ENCODE data around the gene MRPL54.

MRPL54 gene

DNA sequence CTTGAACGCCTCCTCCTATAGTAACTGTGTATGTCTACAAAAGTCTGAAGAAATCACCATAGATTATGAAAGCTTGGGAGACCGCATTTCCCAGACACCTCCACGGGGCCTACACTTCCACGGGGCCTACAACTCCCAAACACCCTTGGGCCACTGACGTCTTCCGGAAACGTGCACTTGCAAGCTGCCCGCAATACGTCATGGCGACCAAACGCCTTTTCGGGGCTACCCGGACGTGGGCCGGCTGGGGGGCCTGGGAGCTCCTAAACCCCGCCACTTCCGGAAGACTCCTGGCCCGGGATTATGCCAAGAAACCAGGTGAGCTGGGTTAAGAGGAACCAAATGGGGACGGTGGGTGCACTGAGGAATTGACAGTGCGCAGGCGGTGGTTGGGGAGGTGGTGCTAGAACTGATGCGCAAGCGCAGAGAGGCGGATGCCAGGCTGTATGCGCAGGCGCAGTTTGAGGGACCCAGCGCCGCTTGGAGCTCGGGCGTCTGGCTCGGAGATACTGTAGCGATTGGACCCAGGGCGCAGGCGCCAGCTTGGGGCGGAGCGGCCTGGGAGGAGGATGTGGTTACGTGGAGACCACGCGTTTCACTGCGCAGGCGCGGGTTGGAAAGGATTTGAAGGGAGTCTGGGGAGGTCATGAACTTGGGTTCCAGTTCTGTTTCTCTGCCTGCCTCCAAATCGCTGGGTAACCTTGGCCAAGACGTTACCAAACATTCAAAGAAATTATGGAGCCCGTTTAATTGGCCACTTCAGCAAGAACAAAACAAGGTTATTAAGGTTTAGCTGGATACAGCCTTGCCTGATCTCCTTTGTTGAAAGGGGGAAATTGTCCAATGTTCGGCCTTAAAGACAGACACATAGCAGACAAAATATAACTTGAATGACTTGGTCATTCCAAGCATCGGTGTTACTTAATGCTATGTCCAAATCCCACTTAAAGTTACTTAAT lies at the start of gene MRPL54:
Gene MRPL54, plus strand, starts transcription at position 182 of the 959 bp plus-strand sequence. Its CDS starts 19 bp downstream, at position 201.
- peak; percentile 99 for DNase-seq

DNA sequence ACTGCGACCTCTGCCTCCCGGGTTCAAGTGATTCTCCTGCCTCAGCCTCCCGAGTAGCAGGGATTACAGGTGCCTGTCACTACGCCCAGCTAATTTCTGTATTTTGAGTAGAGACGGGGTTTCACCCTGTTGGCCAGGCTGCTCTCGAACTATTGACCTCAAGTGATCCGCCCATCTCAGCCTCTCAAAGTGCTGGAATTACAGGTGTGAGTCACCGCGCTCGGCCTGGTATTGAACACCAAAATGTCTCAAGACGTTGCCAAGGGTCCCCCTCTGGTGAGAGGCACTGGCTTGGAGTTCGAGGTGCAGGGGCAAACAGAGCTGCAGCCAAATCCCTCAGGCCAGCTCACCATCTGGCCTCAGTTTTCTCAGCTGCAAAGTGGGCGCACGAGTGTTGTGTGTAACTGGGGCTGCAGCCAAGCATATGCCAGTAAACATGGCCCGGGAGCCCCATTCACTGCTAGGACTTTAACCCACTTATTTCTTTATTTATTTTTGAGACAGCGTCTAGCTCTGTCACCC lies 46.3 kb upstream of the MRPL54 start:
- no peak for DNase-seq

DNA sequence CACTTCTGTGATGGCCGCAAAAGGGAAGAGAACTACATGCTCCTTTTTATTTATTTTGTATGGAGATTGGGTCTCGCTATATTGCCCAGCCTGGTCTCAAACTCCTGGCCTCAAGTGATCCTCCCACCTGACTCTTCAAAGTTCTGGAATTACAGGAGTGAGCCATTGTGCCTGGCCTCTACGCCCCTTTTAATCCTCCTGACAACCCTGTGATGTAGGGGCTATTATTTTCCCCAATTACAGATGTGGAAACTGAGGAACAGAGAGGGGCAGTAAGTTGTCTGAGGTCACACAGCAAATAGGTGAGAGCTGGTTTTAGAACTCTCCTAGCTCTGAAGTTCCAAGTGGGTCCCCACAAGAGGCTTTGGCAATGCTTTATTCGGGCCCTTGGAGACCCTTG lies 42.6 kb upstream of the MRPL54 start:
- no peak for DNase-seq

DNA sequence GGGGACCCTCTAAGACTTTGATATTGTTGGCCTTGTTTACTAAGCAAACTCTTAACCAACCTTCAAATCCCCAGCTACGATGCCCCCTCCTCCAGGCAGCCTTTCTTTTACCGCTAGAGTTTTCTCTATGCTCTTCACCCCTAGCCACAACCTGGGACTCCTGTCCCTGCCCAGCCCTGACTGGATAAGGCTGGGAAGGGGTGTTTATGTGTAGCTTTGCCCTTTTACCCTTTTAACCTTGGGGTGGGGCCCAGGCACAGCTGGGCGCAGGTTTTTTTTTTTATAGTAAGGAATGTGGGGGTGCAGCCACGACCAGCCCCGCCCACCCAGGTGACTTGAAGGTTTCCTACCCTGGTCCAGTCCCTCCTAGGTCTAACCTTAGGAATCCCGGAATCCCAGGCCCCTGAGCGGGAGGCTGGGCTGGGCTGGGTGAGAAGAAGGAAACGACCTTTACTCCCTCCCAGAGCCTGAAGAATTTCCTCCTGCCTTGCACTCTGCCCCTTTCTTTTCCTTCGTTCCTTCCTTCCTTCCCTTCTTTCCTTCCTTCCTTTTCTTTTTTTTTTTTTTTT lies 42.0 kb upstream of the MRPL54 start:
- no peak for DNase-seq

DNA sequence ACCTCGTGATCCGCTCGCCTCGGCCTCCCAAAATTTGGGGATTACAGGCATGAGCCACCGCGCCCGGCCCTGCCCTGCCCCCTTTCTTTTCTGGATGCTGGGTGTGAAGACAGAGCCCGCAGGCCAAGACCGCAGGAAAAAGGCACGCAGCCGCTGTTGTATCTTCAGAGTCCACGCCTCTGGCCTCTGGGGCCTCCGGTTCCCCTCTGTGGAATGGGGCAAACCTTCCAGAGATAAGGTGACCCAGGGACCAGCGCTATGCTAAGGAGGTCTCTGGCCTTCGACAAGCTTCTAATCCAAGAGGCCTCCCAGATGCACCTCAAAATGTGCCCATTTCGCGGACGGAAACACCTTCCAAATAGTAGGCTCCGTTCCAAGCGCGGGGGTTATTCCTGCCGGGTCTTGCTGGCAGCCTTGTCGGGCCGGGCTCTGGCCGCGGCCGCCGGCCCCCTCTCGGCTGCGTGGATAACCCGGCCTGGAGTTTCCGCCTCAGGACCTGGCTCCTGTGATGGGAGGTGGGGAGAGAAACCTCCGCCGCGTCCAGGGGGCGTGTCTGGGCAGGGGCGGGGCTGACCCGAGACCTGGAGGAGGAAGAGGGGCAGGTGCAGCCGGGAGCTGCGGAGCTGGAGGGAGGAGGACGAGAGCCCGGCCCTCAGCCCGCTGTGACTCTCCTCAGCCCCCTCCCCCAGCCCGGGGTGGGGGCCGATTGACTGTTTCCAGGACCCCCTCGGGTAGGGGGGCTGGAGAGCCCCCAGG lies 41.2 kb upstream of the MRPL54 start:
- peak; percentile 33 for DNase-seq

DNA sequence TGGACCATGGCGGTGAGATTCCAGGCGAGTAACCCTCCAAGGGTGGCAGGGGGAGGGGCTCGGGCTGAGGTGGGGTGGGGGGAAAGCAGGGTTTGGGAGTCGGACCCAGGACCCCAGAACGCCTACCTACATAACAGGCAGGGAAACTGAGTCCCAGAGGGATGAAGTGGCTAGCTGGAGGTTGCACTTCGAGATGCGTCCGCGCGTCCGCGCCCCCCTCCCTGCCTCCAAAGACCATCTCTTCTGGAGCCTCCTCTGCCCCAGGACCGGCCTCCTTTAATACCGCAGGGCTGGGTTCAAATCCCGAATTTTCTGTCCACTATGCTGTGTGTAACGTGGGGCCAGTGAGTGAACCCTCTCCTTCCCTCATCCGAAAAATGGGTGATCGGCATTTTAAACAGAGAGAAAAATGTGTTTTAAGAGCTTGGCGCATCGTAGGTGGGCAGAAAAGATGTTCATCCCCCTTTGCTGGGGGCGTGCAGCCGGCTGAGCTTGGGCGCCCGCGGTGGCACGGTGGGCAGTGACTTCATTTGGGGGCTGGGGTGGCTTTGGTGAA lies 40.5 kb upstream of the MRPL54 start:
- no peak for DNase-seq

DNA sequence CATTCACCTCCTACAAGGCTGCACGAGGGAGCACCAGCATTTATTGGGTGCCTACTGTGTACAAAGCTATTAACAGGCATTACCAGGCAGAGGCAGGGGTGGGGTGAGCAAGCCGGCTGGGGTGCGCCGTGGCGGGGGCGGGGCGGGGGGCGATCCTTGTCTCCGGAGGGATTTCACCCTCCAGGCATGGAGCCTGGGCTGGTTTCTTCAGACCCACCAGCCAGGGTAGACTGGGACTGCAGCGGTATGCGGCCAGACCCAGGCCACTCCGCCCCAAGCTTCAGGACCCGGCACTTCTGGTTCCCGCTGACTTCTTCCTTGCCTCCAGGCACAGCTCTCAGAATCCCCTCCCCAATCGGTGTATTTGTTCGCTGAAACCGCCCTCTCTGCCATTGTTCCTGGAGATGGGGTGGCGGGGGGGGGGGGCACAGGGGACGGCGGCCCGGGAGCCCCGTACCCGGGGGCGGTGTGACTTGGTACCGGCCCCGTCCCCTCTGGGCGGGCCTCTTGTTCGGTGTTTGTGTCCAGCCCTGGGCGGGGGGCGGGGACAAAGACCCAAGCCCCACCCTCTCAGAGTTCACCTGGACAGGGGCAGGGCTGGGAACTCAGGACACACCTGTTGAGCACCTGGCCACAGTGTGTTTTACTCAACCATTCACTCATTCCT lies 39.9 kb upstream of the MRPL54 start:
- DNase-seq = no peak

DNA sequence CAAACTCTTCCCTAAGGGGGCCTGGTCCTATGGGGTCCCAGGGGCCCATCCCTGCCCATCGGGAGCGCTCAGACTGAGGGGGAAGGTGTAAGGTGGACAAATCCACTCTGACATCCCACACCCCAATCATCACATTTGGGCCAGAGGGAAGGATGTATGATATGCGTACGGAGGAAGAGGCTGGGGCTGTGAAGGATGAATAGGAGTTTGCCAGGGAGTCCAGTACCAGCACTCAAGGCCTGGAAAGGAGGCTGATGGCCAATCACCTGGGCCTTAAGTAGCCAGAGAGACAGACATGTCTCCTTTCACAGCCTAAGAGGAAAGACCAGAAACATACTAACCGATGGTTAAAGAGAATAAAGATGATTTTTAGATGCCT lies 39.4 kb upstream of the MRPL54 start:
- no peak for DNase-seq

DNA sequence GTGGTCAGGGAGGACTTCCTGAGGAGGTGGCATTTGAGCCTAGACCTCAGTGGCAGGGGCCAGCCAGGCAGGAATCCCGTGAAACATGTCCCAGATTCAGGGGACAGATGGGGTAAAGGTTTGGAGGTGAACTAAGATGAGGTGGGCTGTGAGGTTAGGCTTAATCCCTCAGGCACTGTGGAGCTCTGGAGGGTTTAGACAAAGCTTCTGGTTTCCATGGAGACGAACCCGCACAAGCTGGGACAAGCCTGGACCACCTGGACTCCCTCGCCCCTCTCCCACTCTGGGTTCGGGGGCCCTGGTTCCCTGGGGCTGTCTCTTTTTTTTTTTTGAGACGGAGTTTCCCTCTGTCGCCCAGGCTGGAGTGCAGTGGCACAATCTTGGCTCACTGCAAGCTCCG lies 38.6 kb upstream of the MRPL54 start:
- no peak for DNase-seq

DNA sequence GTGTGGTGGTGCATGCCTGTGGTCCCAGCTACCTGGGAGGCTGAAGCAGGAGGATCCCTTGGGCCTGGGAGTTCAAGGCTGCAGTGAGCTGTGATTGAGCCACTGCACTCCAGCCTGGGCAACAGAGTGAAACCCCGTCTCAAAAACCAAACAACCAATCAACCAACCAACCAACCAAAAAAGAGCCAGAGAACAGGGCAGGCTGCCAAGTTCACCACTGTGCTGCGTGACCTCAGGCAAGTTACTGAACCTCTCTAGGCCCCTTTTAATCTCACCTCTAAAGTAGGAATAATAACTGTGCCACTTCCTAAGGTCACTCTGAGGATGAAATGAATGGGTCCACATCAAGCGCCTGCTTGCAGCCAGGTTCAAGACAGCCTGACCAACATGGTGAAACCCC lies 37.4 kb upstream of the MRPL54 start:
- no peak for DNase-seq

DNA sequence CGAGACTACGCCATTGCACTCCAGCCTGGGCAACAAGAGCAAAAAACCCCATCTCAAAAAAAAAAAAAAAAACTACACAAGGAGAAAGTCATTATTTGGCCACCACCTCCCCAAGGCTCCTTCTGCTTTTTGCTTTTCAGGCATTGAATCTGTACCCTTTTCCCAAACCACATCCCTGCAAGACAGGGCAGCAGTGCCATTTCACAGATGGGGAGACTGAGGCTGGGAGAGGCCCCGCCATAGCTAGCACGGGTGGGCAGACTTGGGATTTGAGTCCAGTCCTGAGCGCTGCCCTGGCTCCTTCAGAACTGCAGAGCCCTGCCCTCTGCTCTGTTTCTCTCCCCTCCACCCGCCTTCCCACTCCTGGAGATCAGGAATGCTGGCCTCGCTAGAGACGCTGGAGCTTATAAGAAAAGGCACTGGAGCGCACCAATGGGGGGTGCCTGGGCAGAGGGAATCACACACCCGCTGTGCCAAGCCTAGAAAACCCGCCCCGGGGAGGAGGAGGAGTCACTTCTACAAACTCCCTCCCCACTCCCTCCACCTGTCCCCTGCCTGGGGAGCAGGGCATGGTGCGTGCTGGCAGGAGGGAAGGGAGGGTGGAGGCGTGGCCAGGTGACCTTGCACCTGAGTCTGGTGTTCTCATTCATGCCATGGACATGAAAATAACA lies 36.7 kb upstream of the MRPL54 start:
- DNase-seq = no peak

DNA sequence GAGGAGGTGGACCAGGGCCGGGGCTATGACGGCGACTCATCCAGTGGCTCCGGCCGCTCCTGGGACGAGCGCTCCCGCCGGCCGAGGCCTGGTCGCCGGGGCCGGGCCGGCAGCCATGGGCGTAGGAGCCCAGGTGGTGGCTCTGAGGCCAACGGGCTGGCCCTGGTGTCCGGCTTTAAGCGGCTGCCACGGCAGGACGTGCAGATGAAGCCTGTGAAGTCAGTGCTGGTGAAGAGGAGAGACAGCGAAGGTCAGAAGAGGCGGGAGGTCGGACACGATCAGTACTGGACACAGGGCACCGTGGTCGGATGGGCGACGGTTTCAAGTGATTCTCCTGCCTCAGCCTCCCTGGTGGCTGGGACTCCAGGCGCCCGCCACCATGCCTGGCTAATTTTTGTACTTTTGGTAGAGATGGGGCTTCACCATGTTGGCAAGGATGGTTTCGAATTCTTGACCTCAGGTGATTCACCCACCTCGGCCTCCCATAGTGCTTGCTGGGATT lies 32.0 kb upstream of the MRPL54 start:
- DNase-seq = no peak

DNA sequence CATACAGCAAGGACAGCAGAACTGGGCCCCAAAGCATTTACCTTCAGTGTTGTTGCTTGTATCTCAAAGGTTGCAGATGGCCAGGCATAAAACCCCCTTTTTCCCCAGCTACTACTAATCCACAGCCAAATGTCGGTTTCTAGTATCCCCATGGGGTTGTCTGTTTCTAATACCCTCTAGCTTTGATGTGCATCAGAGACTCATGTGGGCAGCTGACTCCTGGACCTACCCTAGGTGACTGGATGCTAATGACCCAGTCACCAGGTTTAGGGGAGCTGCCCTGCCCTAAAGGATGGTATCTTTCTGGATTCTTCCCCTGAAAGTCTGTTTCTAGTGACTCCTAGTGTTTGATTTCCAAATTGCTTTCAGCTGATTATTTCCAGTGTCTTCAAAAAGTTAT lies 30.4 kb upstream of the MRPL54 start:
- no peak for DNase-seq

DNA sequence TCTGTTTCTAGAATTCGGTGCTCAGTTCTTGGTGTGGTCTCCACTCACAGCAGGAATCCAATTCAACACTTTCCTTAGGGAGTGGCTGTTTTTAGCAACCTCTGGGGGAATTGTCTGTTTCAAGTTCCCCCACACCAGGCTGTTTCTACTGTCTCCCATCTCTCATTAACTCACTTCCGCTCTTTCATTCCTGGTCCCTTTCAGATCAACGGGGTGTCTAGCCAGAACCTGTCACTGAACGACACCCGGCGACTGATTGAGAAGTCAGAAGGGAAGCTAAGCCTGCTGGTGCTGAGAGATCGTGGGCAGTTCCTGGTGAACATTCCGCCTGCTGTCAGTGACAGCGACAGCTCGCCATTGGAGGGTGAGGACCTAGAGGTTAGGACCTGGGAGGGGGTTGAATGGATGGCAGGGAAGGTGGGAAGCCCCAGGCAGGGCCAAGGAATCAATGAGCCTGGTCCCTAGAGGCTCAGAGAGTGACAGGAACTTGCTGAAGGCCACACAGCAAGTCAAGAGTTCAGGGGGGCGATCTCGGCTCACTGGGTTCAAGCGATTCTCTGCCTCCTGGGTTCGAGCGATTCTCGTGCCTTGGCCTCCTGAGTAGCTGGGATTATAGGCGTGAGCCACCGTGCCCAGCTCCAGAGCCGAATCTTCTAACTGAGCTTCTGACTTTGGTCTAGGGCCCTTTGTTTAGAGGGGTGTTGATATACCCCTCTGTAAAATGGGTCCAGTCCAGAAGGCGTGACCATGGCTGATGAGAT lies 28.8 kb upstream of the MRPL54 start:
- no peak for DNase-seq

DNA sequence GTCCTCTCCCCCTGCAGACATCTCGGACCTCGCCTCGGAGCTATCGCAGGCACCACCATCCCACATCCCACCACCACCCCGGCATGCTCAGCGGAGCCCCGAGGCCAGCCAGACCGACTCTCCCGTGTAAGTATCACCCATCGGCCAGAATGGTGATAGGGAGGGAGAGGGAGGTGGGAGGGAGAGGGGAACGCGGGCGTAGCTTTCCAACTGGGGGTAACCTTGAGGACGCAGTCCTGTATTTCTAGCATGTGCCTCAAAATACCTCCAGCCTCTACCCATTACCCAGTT lies 28.2 kb upstream of the MRPL54 start:
- no peak for DNase-seq

DNA sequence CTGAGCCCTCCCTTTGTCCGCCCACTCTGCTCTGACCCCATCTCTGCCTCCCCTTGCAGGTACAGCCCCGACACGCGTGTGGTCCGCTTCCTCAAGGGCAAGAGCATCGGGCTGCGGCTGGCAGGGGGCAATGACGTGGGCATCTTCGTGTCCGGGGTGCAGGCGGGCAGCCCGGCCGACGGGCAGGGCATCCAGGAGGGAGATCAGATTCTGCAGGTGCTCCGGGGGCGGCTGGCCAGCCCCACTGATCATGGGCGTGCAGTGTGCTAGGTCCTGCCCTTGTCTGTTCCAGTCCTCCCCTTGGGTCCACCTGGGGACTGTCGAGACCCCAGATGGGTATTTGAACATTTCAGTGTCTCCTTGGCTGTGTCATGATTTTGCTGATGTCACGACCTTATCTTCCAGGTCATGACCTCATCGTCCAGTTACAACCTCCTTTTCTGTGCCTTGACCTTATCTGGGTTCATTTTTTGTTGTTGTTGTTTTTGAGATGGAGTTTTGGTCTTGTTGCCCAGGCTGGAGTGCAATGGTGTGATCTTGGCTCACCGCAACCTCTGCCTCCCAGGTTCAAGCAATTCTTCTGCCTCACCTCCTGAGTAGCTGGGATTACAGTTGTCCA lies 26.3 kb upstream of the MRPL54 start:
- DNase-seq = no peak

DNA sequence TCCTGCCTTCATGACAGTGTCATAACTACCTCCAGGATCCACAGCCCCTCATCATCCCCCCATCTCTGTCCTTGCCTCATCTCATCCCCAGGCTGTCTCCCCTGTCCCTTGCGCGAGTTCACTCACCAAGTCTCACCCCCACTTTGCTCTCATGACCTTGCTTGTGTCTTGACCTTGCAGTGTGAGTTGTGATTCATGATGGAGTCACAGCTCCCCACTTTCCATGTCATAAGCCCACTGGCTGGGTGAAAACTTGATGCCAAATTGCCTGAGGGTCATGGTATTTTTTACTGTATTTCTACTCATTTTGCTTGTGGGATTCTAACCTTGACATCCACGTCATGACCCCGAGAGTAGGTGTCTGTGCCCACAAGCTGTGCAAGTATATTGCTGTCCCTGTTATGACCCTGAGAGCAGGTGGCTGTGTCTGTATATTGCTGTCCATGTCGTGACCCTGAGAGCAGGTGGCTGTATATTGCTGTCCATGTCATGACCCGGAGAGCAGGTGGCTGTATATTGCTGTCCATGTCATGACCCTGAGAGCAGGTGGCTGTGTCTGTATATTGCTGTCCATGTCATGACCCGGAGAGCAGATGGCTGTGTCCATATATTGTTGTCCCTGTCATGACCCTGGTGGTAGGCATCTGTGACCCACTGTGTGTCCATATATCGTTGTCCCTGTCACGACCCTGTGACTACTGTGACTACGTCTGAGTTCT lies 24.8 kb upstream of the MRPL54 start:
- DNase-seq = no peak

DNA sequence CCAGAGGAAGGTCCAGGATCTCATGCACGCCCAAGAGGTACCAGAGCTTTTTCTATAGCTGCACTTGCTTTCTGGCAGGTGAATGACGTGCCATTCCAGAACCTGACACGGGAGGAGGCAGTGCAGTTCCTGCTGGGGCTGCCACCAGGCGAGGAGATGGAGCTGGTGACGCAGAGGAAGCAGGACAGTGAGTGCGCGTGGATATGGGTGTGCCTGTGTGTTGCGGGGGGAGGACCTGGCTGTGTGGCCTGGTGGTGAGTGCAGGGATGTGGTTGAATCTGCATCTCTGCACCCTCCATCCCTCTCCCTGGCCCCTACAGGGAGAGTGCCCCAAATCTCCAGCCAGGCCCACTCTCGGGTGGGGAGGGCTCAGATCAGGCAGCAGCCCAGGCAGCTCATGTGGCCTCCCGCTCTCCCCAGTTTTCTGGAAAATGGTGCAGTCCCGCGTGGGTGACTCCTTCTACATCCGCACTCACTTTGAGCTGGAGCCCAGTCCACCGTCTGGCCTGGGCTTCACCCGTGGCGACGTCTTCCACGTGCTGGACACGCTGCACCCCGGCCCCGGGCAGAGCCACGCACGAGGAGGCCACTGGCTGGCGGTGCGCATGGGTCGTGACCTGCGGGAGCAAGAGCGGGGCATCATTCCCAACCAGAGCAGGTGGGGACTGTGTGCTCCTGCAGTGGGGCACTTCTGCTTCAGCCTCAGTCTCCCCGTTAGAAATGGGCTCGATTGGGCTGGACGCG lies 23.8 kb upstream of the MRPL54 start:
- no peak for DNase-seq

DNA sequence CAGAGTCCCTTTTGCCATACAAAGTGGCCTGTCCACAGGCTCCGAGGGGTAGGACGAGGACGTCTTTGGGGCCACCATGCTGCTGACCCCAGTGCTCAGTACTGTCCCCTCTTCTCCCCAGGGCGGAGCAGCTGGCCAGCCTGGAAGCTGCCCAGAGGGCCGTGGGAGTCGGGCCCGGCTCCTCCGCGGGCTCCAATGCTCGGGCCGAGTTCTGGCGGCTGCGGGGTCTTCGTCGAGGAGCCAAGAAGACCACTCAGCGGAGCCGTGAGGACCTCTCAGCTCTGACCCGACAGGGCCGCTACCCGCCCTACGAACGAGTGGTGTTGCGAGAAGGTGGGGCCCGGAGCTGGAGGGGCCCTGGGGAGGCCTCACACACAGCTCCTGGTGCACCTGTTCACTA lies 22.1 kb upstream of the MRPL54 start:
- no peak for DNase-seq
